GM23338 (cell line): ENCODE measurements around the gene SCP2. TPM values are rescaled to one million over a fixed set of nuclear protein-coding genes. Genes with fewer than 3 reads are reported as not detected.
A peak's percentile ranks its signal among the peaks of the same experiment; 100 is the strongest.

Experiments used
- ATAC-seq: fragments of 200-7000 bp; cut with Tn5 transposase; 3 replicates; pipeline ENCODE4 v1.9.1; 2020
- DNase-seq: peaks from one replicate; pipeline ENCODE4 v3.0.0-alpha.2; 2015; ENCODE audit warnings: low spot score
- H2AFZ ChIP-seq: fragments of 200-600 bp; sonication (generic); 2 replicates; pipeline ENCODE4 v1.8.0; 2016; ENCODE audit warnings: antibody characterized with exemption, mild to moderate bottlenecking, moderate library complexity
- H3F3A ChIP-seq: fragments of 200-600 bp; sonication (generic); replicated peaks from 2 replicates; pipeline ENCODE4 v1.8.0; 2017; ENCODE audit warnings: antibody characterized with exemption, mixed run types, low read depth
- H3K27ac ChIP-seq: fragments of 200-600 bp; sonication (generic); 2 replicates; pipeline ENCODE4 v1.6.1; 2016; ENCODE audit warnings: low read depth
- H3K27me3 ChIP-seq: fragments of 200-600 bp; sonication (generic); 2 replicates; pipeline ENCODE4 v1.8.0; 2016; ENCODE audit warnings: mild to moderate bottlenecking, mixed run types, moderate library complexity; ENCODE audit not compliant: insufficient read depth
- H3K36me3 ChIP-seq: fragments of 200-600 bp; sonication (generic); 2 replicates; pipeline ENCODE4 v1.8.0; 2016; ENCODE audit warnings: mild to moderate bottlenecking; ENCODE audit not compliant: insufficient read depth
- H3K4me1 ChIP-seq: fragments of 200-600 bp; sonication (generic); 2 replicates; pipeline ENCODE4 v1.8.0; 2016; ENCODE audit warnings: mild to moderate bottlenecking, moderate library complexity; ENCODE audit not compliant: insufficient read depth
- H3K4me2 ChIP-seq: fragments of 200-600 bp; sonication (generic); 2 replicates; pipeline ENCODE4 v1.7.1; 2017; ENCODE audit warnings: mixed run types
- H3K4me3 ChIP-seq: fragments of 200-600 bp; sonication (generic); 2 replicates; pipeline ENCODE4 v1.6.1; 2016; ENCODE audit warnings: mixed run types
- H3K79me2 ChIP-seq: fragments of 200-600 bp; sonication (generic); replicated peaks from 2 replicates; pipeline ENCODE4 v1.8.0; 2017; ENCODE audit warnings: mild to moderate bottlenecking; ENCODE audit not compliant: insufficient read depth
- H3K9me2 ChIP-seq: fragments of 200-600 bp; sonication (generic); 2 replicates; pipeline ENCODE4 v1.8.0; 2017; ENCODE audit not compliant: insufficient read depth
- H4K20me1 ChIP-seq: fragments of 200-600 bp; sonication (generic); replicated peaks from 2 replicates; pipeline ENCODE4 v1.8.0; 2017; ENCODE audit warnings: mild to moderate bottlenecking; ENCODE audit not compliant: insufficient read depth
- H3K27ac Mint-ChIP-seq: 2 replicates; pipeline ENCODE4 v1.8.0; 2020; ENCODE audit warnings: inconsistent platforms, mild to moderate bottlenecking, moderate library complexity, mixed read lengths
- H3K27me3 Mint-ChIP-seq: 3 replicates; pipeline ENCODE4 v1.8.0; 2022; ENCODE audit warnings: low read depth, mild to moderate bottlenecking, moderate library complexity, mixed read lengths, inconsistent platforms; ENCODE audit not compliant: insufficient read depth, poor library complexity
- H3K36me3 Mint-ChIP-seq: 3 replicates; pipeline ENCODE4 v1.8.0; 2021; ENCODE audit warnings: low read depth, mild to moderate bottlenecking, inconsistent platforms, moderate library complexity, mixed read lengths
- H3K4me1 Mint-ChIP-seq: 3 replicates; pipeline ENCODE4 v1.8.0; 2020; ENCODE audit warnings: mild to moderate bottlenecking, inconsistent platforms, mixed read lengths
- H3K4me3 Mint-ChIP-seq: 3 replicates; pipeline ENCODE4 v1.8.0; 2021; ENCODE audit warnings: moderate library complexity, mild to moderate bottlenecking, inconsistent platforms, mixed read lengths
- H3K9me3 Mint-ChIP-seq: 3 replicates; pipeline ENCODE4 v1.8.0; 2020; ENCODE audit warnings: moderate library complexity, mild to moderate bottlenecking, inconsistent platforms, mixed read lengths
- NANOG ChIP-seq: IDR thresholded peaks from 2 replicates; pipeline ENCODE4 v1.6.1; 2016; ENCODE audit warnings: antibody characterized with exemption, borderline replicate concordance
- POLR2AphosphoS5 ChIP-seq: IDR thresholded peaks from 2 replicates; pipeline ENCODE4 v1.6.1; 2016; ENCODE audit warnings: antibody characterized with exemption, low read depth
- REST ChIP-seq: IDR thresholded peaks from one replicate; pipeline ENCODE4 v1.6.1; 2018; ENCODE audit warnings: antibody characterized with exemption; ENCODE audit not compliant: unreplicated experiment
- STAT1 ChIP-seq: IDR thresholded peaks from one replicate; pipeline ENCODE4 v1.6.1; 2016; ENCODE audit warnings: antibody characterized with exemption; ENCODE audit not compliant: unreplicated experiment
- ZNF331 ChIP-seq: fragments of 250-450 bp; sonication (Bioruptor Pico); IDR thresholded peaks from 2 replicates; pipeline ENCODE4 v1.5.0; 2020; ENCODE audit warnings: low read depth, mild to moderate bottlenecking, moderate library complexity
- microRNA counts: library from miRNA; unstranded; fragments of <30 nt; microRNA quantifications from one replicate; lab custom pipeline; 2017
- microRNA-seq: library from miRNA; unstranded; fragments of <30 nt; microRNA quantifications from one replicate; pipeline ENCODE4, GENCODE V29; 2017
- polyA plus RNA-seq: library from polyadenylated mRNA; unstranded; fragments of >200 nt; fragmentation: Nextera tagmentation; extraction: Ambion mirVana; gene quantifications from 2 replicates; pipeline ENCODE4 v1.2.1, GENCODE V29; 2016
- small RNA-seq: library from RNA; depleted of rRNA; stranded (forward); fragments of <200 nt; gene quantifications from one replicate; pipeline ENCODE3, GENCODE V24; 2014; ENCODE audit warnings: low replicate concordance
- total RNA-seq: library from RNA; depleted of rRNA; stranded (reverse); fragments of >200 nt; shearing (Covaris generic); gene quantifications from 2 replicates; pipeline ENCODE4 v1.2.3, GENCODE V29; 2014; rRNA removed

SCP2 gene
- total and polyA plus RNA-seq, 2 experiments from 2014 or later = 66.3 to 116 TPM

DNA sequence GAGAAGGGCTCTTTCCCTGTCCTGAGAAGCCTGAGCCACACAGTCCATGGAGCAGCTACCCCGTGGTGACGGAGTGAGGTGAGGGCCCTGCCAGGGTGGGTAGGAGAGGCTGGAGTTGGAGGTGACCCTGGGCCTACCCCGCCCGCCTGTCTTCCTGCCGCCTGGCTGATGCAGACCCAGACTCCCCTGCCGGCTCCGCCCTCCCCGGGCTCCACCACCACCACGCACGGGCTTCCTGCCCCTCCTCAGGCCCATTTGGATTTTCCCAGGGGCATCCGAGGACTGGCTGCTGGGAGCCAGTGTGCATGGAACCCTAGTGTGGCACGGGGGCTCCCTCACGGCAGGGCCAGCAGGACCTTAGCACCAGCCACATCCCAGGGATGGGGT is 167.4 kb downstream of the SCP2 start:
- no peaks in the 10 kb centered on the region for H3F3A ChIP-seq
- H3K27me3 ChIP-seq = no peaks in the 10 kb centered on the region
- no peak overlapping the region for H2AFZ ChIP-seq
- H3K9me2 ChIP-seq = no peaks in the 10 kb centered on the region
- no peaks in the 10 kb centered on the region for H3K36me3 ChIP-seq
- Mint-ChIP-seq H3K4me3 (no peak overlapping the region), H3K4me1 (no peaks in the 10 kb centered on the region), H3K27me3 (peaks cover 2% of the 10 kb centered on the region), H3K27ac (no peak overlapping the region), H3K36me3 (no peaks in the 10 kb centered on the region), H3K9me3 (no peaks in the 10 kb centered on the region)
- no peak overlapping the region for H3K4me3 ChIP-seq
- H3K27ac ChIP-seq = no peak overlapping the region
- ATAC-seq = peak; percentile 29
- H3K79me2 ChIP-seq = no peaks in the 10 kb centered on the region
- TF ChIP-seq ZNF331 (no peak), STAT1 (no peak), POLR2AphosphoS5 (no peak), NANOG (no peak), REST (no peak)
- DNase-seq = no peak
- H3K4me1 ChIP-seq = no peaks in the 10 kb centered on the region
- no peak overlapping the region for H3K4me2 ChIP-seq
- H4K20me1 ChIP-seq = no peaks in the 10 kb centered on the region

MicroRNA genes within 50 kb of the gene (microRNA counts, 767-probe panel; counts per million panel counts)
- microRNA hsa-miR-1273f (lab: Ali Mortazavi, UCI) (not detected), microRNA hsa-miR-1273g-5p (lab: Ali Mortazavi, UCI) (not detected)

Small RNAs within 50 kb of the gene (microRNA-seq; reads per million reads assigned to microRNA genes)
- gene MIR1273F = not detected
- not detected for gene MIR1273G
- gene MIR5095 = not detected

Small RNAs within 50 kb of the gene (small RNA-seq; reads per million reads assigned to genes)
- gene AC099677.1 (not detected), gene AC099677.2 (not detected), gene HIGD1AP11 (not detected), gene MIR1273F (not detected), gene MIR1273G (not detected), gene MIR5095 (not detected)

Other genes with a start within 250 kb of the SCP2 start
- gene COA7, start 228.9 kb upstream of the SCP2 start, total RNA-seq = 27.5 and 33.5 TPM in 2 replicates
- 16.9 and 19.7 TPM in 2 replicates for gene COA7, start 228.9 kb upstream of the SCP2 start, polyA plus RNA-seq
- 35.4 and 42.3 TPM in 2 replicates for gene ZYG11B, start 200.8 kb upstream of the SCP2 start, total RNA-seq
- 7.5 and 7.8 TPM in 2 replicates for gene ZYG11B, start 200.8 kb upstream of the SCP2 start, polyA plus RNA-seq
- gene ZYG11A, start 84.5 kb upstream of the SCP2 start, total RNA-seq = 4.3 and 4.8 TPM in 2 replicates
- gene ZYG11A, start 84.5 kb upstream of the SCP2 start, polyA plus RNA-seq = 0.94 and 1.3 TPM in 2 replicates
- 16.7 and 17.8 TPM in 2 replicates for gene ECHDC2, start 5.5 kb upstream of the SCP2 start, total RNA-seq
- gene ECHDC2, start 5.5 kb upstream of the SCP2 start, polyA plus RNA-seq = 17.0 and 20.6 TPM in 2 replicates
- gene PODN, start 134.9 kb downstream of the SCP2 start, total RNA-seq = 0.24 and 1.0 TPM in 2 replicates
- gene PODN, start 134.9 kb downstream of the SCP2 start, polyA plus RNA-seq = 0.16 TPM in 1 of 2 replicates, not detected in the other
- not detected in 2 replicates for gene SLC1A7, start 215.4 kb downstream of the SCP2 start, total RNA-seq
- gene SLC1A7, start 215.4 kb downstream of the SCP2 start, polyA plus RNA-seq = not detected in 2 replicates